IMR-90 (cell line): Measurements from ENCODE around the gene SLC4A2. TPM values are rescaled to one million over a fixed set of nuclear protein-coding genes. Genes with fewer than 3 reads are reported as not detected.

ENCODE experiments used
- ATAC-seq: fragments of 200-7000 bp; cut with Tn5 transposase; 2 replicates; pipeline ENCODE4 v1.9.1; 2020; ENCODE audit warnings: low read depth, mild to moderate bottlenecking, moderate library complexity
- BruUV-seq: library from RNA; stranded (reverse); fragments of 400-500 nt; replicated peaks from 2 replicates; lab custom pipeline; 2021; lab: Mats Ljungman, UMichigan
- CTCF ChIA-PET: fragments of 300-600 bp; formaldehyde crosslinking; extraction: SDS; loops from one replicate; lab custom pipeline; 2021; ENCODE audit warnings: antibody characterized with exemption; lab: Yijun Ruan, JAX
- POLR2A ChIA-PET: fragments of 300-600 bp; sonication (Branson Sonifier 250); formaldehyde crosslinking; loops from one replicate; lab custom pipeline; 2022; ENCODE audit warnings: antibody characterized with exemption; ENCODE audit not compliant: unreplicated experiment; lab: Charles Lee
- DNase-seq: peaks from one replicate; pipeline ENCODE4 v3.0.0; 2013
- H2AFZ ChIP-seq: replicated peaks from 2 replicates; pipeline ENCODE3; 2013; ENCODE audit warnings: low read length, mild to moderate bottlenecking; ENCODE audit not compliant: poor library complexity
- H2AK5ac ChIP-seq: 2 replicates; pipeline ENCODE4 v1.6.1; 2013; ENCODE audit warnings: low read depth, low read length, inconsistent platforms
- H2AK9ac ChIP-seq: replicated peaks from 2 replicates; pipeline ENCODE3; 2013; ENCODE audit warnings: mild to moderate bottlenecking, low read depth, low read length, moderate library complexity; ENCODE audit not compliant: poor library complexity
- H2BK120ac ChIP-seq: 2 replicates; pipeline ENCODE4 v1.6.1; 2013; ENCODE audit warnings: low read depth, low read length, inconsistent platforms
- H2BK15ac ChIP-seq: 3 replicates; pipeline ENCODE4 v1.6.1; 2013; ENCODE audit warnings: low read depth, low read length, inconsistent platforms
- H2BK20ac ChIP-seq: 2 replicates; pipeline ENCODE4 v1.6.1; 2013; ENCODE audit warnings: low read depth, mild to moderate bottlenecking, inconsistent platforms, low read length, moderate library complexity
- H2BK5ac ChIP-seq: 2 replicates; pipeline ENCODE4 v1.6.1; 2013; ENCODE audit warnings: mild to moderate bottlenecking, low read depth, low read length, inconsistent platforms; ENCODE audit not compliant: poor library complexity, severe bottlenecking
- H3K14ac ChIP-seq: replicated peaks from 2 replicates; pipeline ENCODE4 v1.6.1; 2013; ENCODE audit warnings: low read depth, low read length, inconsistent platforms
- H3K18ac ChIP-seq: 2 replicates; pipeline ENCODE4 v1.6.1; 2013; ENCODE audit warnings: low read depth, low read length, control low read depth
- H3K23ac ChIP-seq: 2 replicates; pipeline ENCODE4 v1.6.1; 2013; ENCODE audit warnings: low read depth, low read length, inconsistent platforms
- H3K27ac ChIP-seq: 2 replicates; pipeline ENCODE4 v1.5.1; 2013; ENCODE audit warnings: mild to moderate bottlenecking, control low read depth, low read length; ENCODE audit not compliant: insufficient read depth
- H3K27me3 ChIP-seq: 2 replicates; pipeline ENCODE4 v1.6.1; 2013; ENCODE audit warnings: low read length; ENCODE audit not compliant: control insufficient read depth, insufficient read depth
- H3K36me3 ChIP-seq: 2 replicates; pipeline ENCODE4 v1.6.1; 2013; ENCODE audit warnings: low read length, mixed read lengths; ENCODE audit not compliant: control insufficient read depth, insufficient read depth
- H3K4ac ChIP-seq: 2 replicates; pipeline ENCODE4 v1.6.1; 2013; ENCODE audit warnings: low read depth, low read length, inconsistent platforms
- H3K4me1 ChIP-seq: 2 replicates; pipeline ENCODE4 v1.6.1; 2013; ENCODE audit warnings: low read length, mixed read lengths; ENCODE audit not compliant: control insufficient read depth, insufficient read depth
- H3K4me2 ChIP-seq: 2 replicates; pipeline ENCODE4 v1.6.1; 2013; ENCODE audit warnings: low read depth, mild to moderate bottlenecking, control low read depth, low read length, moderate library complexity
- H3K4me3 ChIP-seq: 2 replicates; pipeline ENCODE4 v1.5.1; 2013; ENCODE audit warnings: low read depth, mild to moderate bottlenecking, control low read depth, low read length, moderate library complexity; ENCODE audit not compliant: insufficient read depth
- H3K56ac ChIP-seq: 2 replicates; pipeline ENCODE4 v1.6.1; 2013; ENCODE audit warnings: low read length, inconsistent platforms; ENCODE audit not compliant: insufficient read depth; ENCODE audit errors: extremely low read depth
- H3K79me1 ChIP-seq, 2 experiments: 2 replicates each; pipeline ENCODE4 v1.6.1; 2013; ENCODE audit warnings: low read length in 2 of 2, inconsistent platforms in 1 of 2, low read depth in 1 of 2
- H3K9ac ChIP-seq: 2 replicates; pipeline ENCODE4 v1.6.1; 2013; ENCODE audit warnings: low read depth, low read length, control low read depth
- H3K9me1 ChIP-seq: 2 replicates; pipeline ENCODE4 v1.6.1; 2013; ENCODE audit warnings: low read length, inconsistent platforms; ENCODE audit not compliant: insufficient read depth
- H3K9me3 ChIP-seq: 2 replicates; pipeline ENCODE4 v1.6.1; 2013; ENCODE audit warnings: low read length; ENCODE audit not compliant: control insufficient read depth, insufficient read depth
- H4K20me1 ChIP-seq: 2 replicates; pipeline ENCODE4 v1.6.1; 2013; ENCODE audit warnings: low read length, inconsistent platforms; ENCODE audit not compliant: insufficient read depth
- H4K5ac ChIP-seq: 2 replicates; pipeline ENCODE4 v1.6.1; 2013; ENCODE audit warnings: mild to moderate bottlenecking, low read depth, low read length, control low read depth
- H4K8ac ChIP-seq, 2 experiments: 2 replicates each; pipeline ENCODE4 v1.6.1; 2013; ENCODE audit warnings: low read depth in 2 of 2, low read length in 2 of 2, control low read depth in 1 of 2, inconsistent platforms in 1 of 2
- H4K91ac ChIP-seq: 2 replicates; pipeline ENCODE4 v1.6.1; 2013; ENCODE audit warnings: low read depth, low read length, inconsistent platforms; ENCODE audit not compliant: insufficient read depth
- BHLHE40 ChIP-seq: fragments of 150-350 bp; IDR thresholded peaks from 2 replicates; pipeline ENCODE4 v1.6.1; 2016; ENCODE audit warnings: mild to moderate bottlenecking, low read depth, low read length
- CEBPB ChIP-seq: IDR thresholded peaks from 2 replicates; pipeline ENCODE4 v1.6.1; 2012; ENCODE audit warnings: low read depth, low read length, improper control_type of control experiment
- CTCF ChIP-seq: conservative IDR thresholded peaks from 2 replicates; pipeline ENCODE4 v1.5.1; 2012; ENCODE audit warnings: mild to moderate bottlenecking, low read depth, low read length, improper control_type of control experiment
- ELK1 ChIP-seq: fragments of 150-350 bp; IDR thresholded peaks from 2 replicates; pipeline ENCODE4 v1.6.1; 2016; ENCODE audit warnings: low read depth, mild to moderate bottlenecking, low read length, moderate library complexity, borderline replicate concordance
- MAFK ChIP-seq: IDR thresholded peaks from 2 replicates; pipeline ENCODE4 v1.6.1; 2012; ENCODE audit warnings: low read depth, low read length, improper control_type of control experiment
- NFE2L2 ChIP-seq: fragments of 150-350 bp; IDR thresholded peaks from 2 replicates; pipeline ENCODE4 v1.6.1; 2016; ENCODE audit warnings: low read depth, mild to moderate bottlenecking, low read length
- RAD21 ChIP-seq: IDR thresholded peaks from 2 replicates; pipeline ENCODE4 v1.6.1; 2012; ENCODE audit warnings: low read length, improper control_type of control experiment
- SMC3 ChIP-seq: fragments of 150-350 bp; IDR thresholded peaks from 2 replicates; pipeline ENCODE4 v1.6.1; 2016; ENCODE audit warnings: low read depth, mild to moderate bottlenecking, antibody characterized with exemption, low read length, moderate library complexity
- WGBS, 2 experiments: methylation state at CpG; one replicate each; pipeline versions ENCODE4 v1.1.5 to v1.1.7; 2013; ENCODE audit warnings: missing lambda C conversion rate in 2 of 2; ENCODE audit not compliant: insufficient read length in 1 of 2; ENCODE audit errors: extremely low coverage in 2 of 2; 5-methylcytosine and 5-hydroxymethylcytosine counted together
- dilution Hi-C: fragments of 300-500 bp; cut with HindIII; formaldehyde crosslinking; loops from one replicate; pipeline ENCODE4 v1.14.3; 2018; ENCODE audit warnings: low sequenced_read_pairs; ENCODE audit not compliant: unreplicated experiment
- in situ Hi-C: fragments of 300-500 bp; cut with MboI; formaldehyde crosslinking; loops from 3 replicates; pipeline ENCODE4 v1.14.3; 2019; ENCODE audit warnings: low sequenced_read_pairs, inconsistent platforms, mixed read lengths
- intact Hi-C: fragments of 100-400 bp; cut with micrococcal nuclease; formaldehyde crosslinking; loops from 2 replicates; pipeline ENCODE4 v1.10.0; 2022
- polyA plus RNA-seq, 3 experiments: library from polyadenylated mRNA; depleted of rRNA; stranded (reverse); fragments of >200 nt; gene quantifications; 2 replicates each; pipeline ENCODE4 v1.2.3, GENCODE V29; 2012; ENCODE audit warnings: low replicate concordance in 1 of 3
- total RNA-seq: library from RNA; depleted of rRNA; stranded (reverse); fragments of >200 nt; gene quantifications from 2 replicates; pipeline ENCODE4 v1.2.3, GENCODE V29; 2012

Gene SLC4A2
- total and polyA plus RNA-seq, 2 of the 4 experiments (the other 2 are of a cell fraction) = 29.6 to 91.0 TPM

GRCh38 chr7:151115121-151115835, 55.9 kb downstream of the SLC4A2 start:
- in situ Hi-C loops = loop anchor here (25.0 kb wide), 1 partner anchor 328 kb away; no protein-coding TSS in a partner anchor
- WGBS, 2 experiments = 13% methylated on average over 63 of the region's 114 CpGs; no CpG with 5 or more reads in 1 of the 2 experiments
- H3K9ac ChIP-seq = no peak overlapping the region

More at GRCh38 chr7:151115121-151115835, 55.9 kb downstream of the SLC4A2 start:
- Histone ChIP-seq H3K27ac (no peak overlapping the region), H3K56ac (no peak overlapping the region), H2BK120ac (no peak overlapping the region), H2AK5ac (peak overlapping the region; percentile 83), H3K36me3 (peaks cover 32% of the 10 kb centered on the region), H2AK9ac (peak overlapping the region; percentile 87), H3K14ac (no peak overlapping the region; the same call in 1 of the 2 replicates), H3K23ac (no peak overlapping the region), H4K5ac (no peak overlapping the region), H4K91ac (no peak overlapping the region), H3K4me2 (no peak overlapping the region; the same call in 1 of the 2 replicates), H4K20me1 (peaks cover 69% of the 10 kb centered on the region), H2BK5ac (peak overlapping the region; percentile 43), H3K4ac (peak overlapping the region; percentile 60; the same call in 1 of the 2 replicates), H2AFZ (peak overlapping the region; percentile 70), H2BK20ac (no peak overlapping the region), H4K8ac (no peak overlapping the region), H3K4me3 (no peak overlapping the region; the same call in 1 of the 2 replicates), H3K79me1 (peaks cover 17 to 70% of the 10 kb centered on the region in 2 experiments), H2BK15ac (no peak overlapping the region), H3K27me3 (no peaks in the 10 kb centered on the region), H3K4me1 (peaks cover 16% of the 10 kb centered on the region), H3K18ac (no peak overlapping the region), H3K9me3 (no peaks in the 10 kb centered on the region), H3K9me1 (peaks cover 5% of the 10 kb centered on the region)
- TF ChIP-seq CTCF (peak; percentile 10; the same call in 1 of the 2 replicates), RAD21 (no peak), MAFK (no peak), SMC3 (no peak), CEBPB (no peak), NFE2L2 (no peak), BHLHE40 (no peak), ELK1 (no peak)
- CTCF ChIA-PET = interaction anchor here (1.7 kb wide), 1 partner anchor 9 kb away, joined by 7 read pairs; no protein-coding TSS in a partner anchor
- POLR2A ChIA-PET = no interaction called here
- intact Hi-C loops = no loop called here
- ATAC-seq (peak; percentile 18), DNase-seq (peak; percentile 28)
- dilution Hi-C loops = no loop called here
- BruUV-seq = no TSS peak
